HepG2 (cell line): ENCODE measurements around the gene TUBA8. TPM values are rescaled to one million over a fixed set of nuclear protein-coding genes. Genes with fewer than 3 reads are reported as not detected.

Experiments used
- CHD4 ChIP-seq: fragments of 200-600 bp; sonication (generic); IDR thresholded peaks from 2 replicates; pipeline ENCODE4 v1.7.0; 2017; ENCODE audit warnings: mild to moderate bottlenecking, low read length, borderline replicate concordance
- DMAP1 ChIP-seq: IDR thresholded peaks from 2 replicates; pipeline ENCODE4 v1.6.1; 2016
- E2F1 ChIP-seq: sonication (generic); formaldehyde crosslinking; IDR thresholded peaks from 2 replicates; pipeline ENCODE4 v1.5.0; 2020; ENCODE audit warnings: missing genetic modification reagents
- EHMT2 ChIP-seq: fragments of 200-600 bp; sonication (generic); IDR thresholded peaks from 2 replicates; pipeline ENCODE4 v1.7.0; 2017; ENCODE audit warnings: antibody characterized with exemption, low read depth, low read length, borderline replicate concordance
- GLI4 ChIP-seq: sonication (generic); formaldehyde crosslinking; IDR thresholded peaks from 2 replicates; pipeline ENCODE4 v1.5.1; 2020; ENCODE audit warnings: missing genetic modification reagents, mild to moderate bottlenecking, moderate library complexity, borderline replicate concordance
- GPN1 ChIP-seq: sonication (generic); formaldehyde crosslinking; IDR thresholded peaks from 2 replicates; pipeline ENCODE4 v1.5.1; 2020; ENCODE audit warnings: missing genetic modification reagents, borderline replicate concordance
- HIC2 ChIP-seq: sonication (generic); formaldehyde crosslinking; IDR thresholded peaks from 2 replicates; pipeline ENCODE4 v1.9.0; 2022; ENCODE audit warnings: low read depth, missing genetic modification reagents
- MLX ChIP-seq: IDR thresholded peaks from 2 replicates; pipeline ENCODE4 v1.6.1; 2016
- NR2C2 ChIP-seq: sonication (generic); formaldehyde crosslinking; IDR thresholded peaks from 2 replicates; pipeline ENCODE4 v1.4.0; 2020; ENCODE audit warnings: missing genetic modification reagents, mild to moderate bottlenecking, moderate library complexity, borderline replicate concordance
- SKIL ChIP-seq: sonication (generic); formaldehyde crosslinking; IDR thresholded peaks from 2 replicates; pipeline ENCODE4 v1.8.0; 2022; ENCODE audit warnings: missing genetic modification reagents, mild to moderate bottlenecking, moderate library complexity, borderline replicate concordance
- SNAI1 ChIP-seq: sonication (generic); formaldehyde crosslinking; IDR thresholded peaks from 2 replicates; pipeline ENCODE4 v1.5.0; 2020; ENCODE audit warnings: mild to moderate bottlenecking, missing genetic modification reagents, borderline replicate concordance
- ZBTB43 ChIP-seq: sonication (generic); formaldehyde crosslinking; conservative IDR thresholded peaks from 2 replicates; pipeline ENCODE4 v1.4.0; 2020; ENCODE audit warnings: missing genetic modification reagents
- ZFP41 ChIP-seq: sonication (generic); formaldehyde crosslinking; IDR thresholded peaks from 2 replicates; pipeline ENCODE4 v1.4.0; 2020; ENCODE audit warnings: mild to moderate bottlenecking, missing genetic modification reagents, borderline replicate concordance
- ZNF230 ChIP-seq: sonication (generic); formaldehyde crosslinking; IDR thresholded peaks from 2 replicates; pipeline ENCODE4 v1.4.0; 2020; ENCODE audit warnings: mild to moderate bottlenecking, missing genetic modification reagents
- ZNF343 ChIP-seq: sonication (generic); formaldehyde crosslinking; IDR thresholded peaks from 2 replicates; pipeline ENCODE4 v1.4.0; 2020; ENCODE audit warnings: mild to moderate bottlenecking, missing genetic modification reagents
- ZNF431 ChIP-seq: sonication (generic); formaldehyde crosslinking; IDR thresholded peaks from 2 replicates; pipeline ENCODE4 v1.9.0; 2022; ENCODE audit warnings: missing genetic modification reagents, low read depth, mild to moderate bottlenecking, borderline replicate concordance
- ZNF558 ChIP-seq: sonication (generic); formaldehyde crosslinking; IDR thresholded peaks from 2 replicates; pipeline ENCODE4 v1.9.0; 2022; ENCODE audit warnings: mild to moderate bottlenecking, missing genetic modification reagents, borderline replicate concordance
- ZNF746 ChIP-seq: sonication (generic); formaldehyde crosslinking; IDR thresholded peaks from 2 replicates; pipeline ENCODE4 v1.8.0; 2022; ENCODE audit warnings: mild to moderate bottlenecking, missing genetic modification reagents
- ZNF75D ChIP-seq: sonication (generic); formaldehyde crosslinking; IDR thresholded peaks from 2 replicates; pipeline ENCODE4 v1.8.1; 2023; ENCODE audit warnings: missing genetic modification reagents, mild to moderate bottlenecking, borderline replicate concordance
- ZNF788 ChIP-seq: sonication (generic); formaldehyde crosslinking; IDR thresholded peaks from 2 replicates; pipeline ENCODE4 v1.5.0; 2020; ENCODE audit warnings: mild to moderate bottlenecking, missing genetic modification reagents, borderline replicate concordance
- ZNF792 ChIP-seq: IDR thresholded peaks from 2 replicates; pipeline ENCODE4 v1.6.1; 2016
- ZNF839 ChIP-seq: sonication (generic); formaldehyde crosslinking; IDR thresholded peaks from 2 replicates; pipeline ENCODE4 v1.4.0; 2020; ENCODE audit warnings: missing genetic modification reagents, mild to moderate bottlenecking, borderline replicate concordance
- polyA plus RNA-seq, 8 experiments: library from polyadenylated mRNA; depleted of rRNA in 3 of 8; stranded (reverse) in 7 of 8; unstranded in 1 of 8; fragments of >200 nt; fragmentation: Illumina TruSeq in 4 of 8; extraction: Trizol in 4 of 8; gene quantifications; 2 replicates each; pipeline versions ENCODE4 v1.2.1 to v1.2.3, GENCODE V29; 2011 to 2016; ENCODE audit warnings: low read depth in 4 of 8, missing spikeins in 1 of 8, mixed read lengths in 1 of 8; ENCODE audit not compliant: insufficient read depth in 1 of 8
- total RNA-seq, 5 experiments: library from RNA; depleted of rRNA; stranded (reverse); fragments of >200 nt; fragmentation: Illumina TruSeq; extraction: Trizol; gene quantifications; 2 replicates each; pipeline ENCODE4 v1.2.3, GENCODE V29; 2016; ENCODE audit warnings: low read depth in 1 of 5

TUBA8 gene
- total and polyA plus RNA-seq, 2 of the 13 experiments (the other 11 are each of a cell fraction or from before 2014, with no cell fraction given), result 0.35 to 0.69 TPM

DNA sequence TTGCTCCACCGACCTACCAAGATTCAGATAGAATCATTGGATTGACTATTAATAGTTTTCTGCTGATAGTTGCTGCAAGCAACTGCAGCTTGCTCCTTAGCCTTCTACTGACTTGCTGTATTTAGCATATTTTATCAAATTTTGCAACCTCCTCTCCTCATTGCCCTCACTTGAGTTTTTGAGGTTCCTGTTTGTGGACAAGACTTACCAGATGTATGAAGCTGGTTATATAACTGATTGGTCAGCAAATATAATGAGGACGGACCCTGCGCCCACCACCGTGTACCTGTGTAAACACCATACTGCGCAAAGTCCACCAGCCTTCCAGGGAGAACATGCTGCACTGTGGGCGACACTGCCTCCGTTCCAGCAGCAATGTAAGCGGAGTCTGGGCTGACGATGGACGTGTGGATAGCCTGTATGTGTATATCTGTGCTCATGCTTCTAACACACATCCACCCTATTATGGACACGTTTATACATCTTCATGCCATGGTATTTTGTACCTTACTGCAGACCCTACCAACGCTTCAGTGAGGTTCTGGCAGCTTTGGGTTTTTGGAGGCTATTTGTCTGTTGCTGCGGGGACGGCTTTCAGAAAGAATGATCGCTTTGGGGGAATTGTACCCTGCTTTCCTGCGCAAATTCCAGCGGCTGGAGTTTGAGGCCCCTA, 37.8 kb downstream of the TUBA8 start (continued):
- TF ChIP-seq ZBTB43 (no peak), GLI4 (no peak), NR2C2 (CRISPR knock-in tag) (peak; percentile 64; the same call in 1 of the 2 replicates), ZNF839 (CRISPR knock-in tag) (no peak), ZNF431 (CRISPR knock-in tag) (peak; percentile 87; the same call in 1 of the 2 replicates), E2F1 (no peak), ZNF558 (CRISPR knock-in tag) (no peak), MLX (CRISPR knock-in tag) (peak; percentile 93), ZNF75D (no peak), ZFP41 (0 out of 2 replicates have a peak, but pooled peaks have one; percentile 65), ZNF343 (CRISPR knock-in tag) (0 out of 2 replicates have a peak, but pooled peaks have one; percentile 82), ZNF746 (peak; percentile 33; the same call in 1 of the 2 replicates), ZNF230 (CRISPR knock-in tag) (peak; percentile 64; the same call in 1 of the 2 replicates), GPN1 (CRISPR knock-in tag) (no peak), SKIL (peak; percentile 89), ZNF788 (CRISPR knock-in tag) (peak; percentile 98; the same call in 1 of the 2 replicates), HIC2 (CRISPR knock-in tag) (peak; percentile 74), EHMT2 (no peak), ZNF792 (CRISPR knock-in tag) (peak; percentile 94; the same call in 1 of the 2 replicates), SNAI1 (CRISPR knock-in tag) (no peak), DMAP1 (CRISPR knock-in tag) (peak; percentile 91), CHD4 (0 out of 2 replicates have a peak, but pooled peaks have one; percentile 16)
